Heart left ventricle (tissue), 16 donors: ENCODE results near the gene GHITM. TPM values are rescaled to one million over a fixed set of nuclear protein-coding genes. Genes with fewer than 3 reads are reported as not detected.

ENCODE experiments used
- ATAC-seq, 4 donors: fragments of 200-7000 bp; cut with Tn5 transposase; one replicate each; pipeline ENCODE4 v1.9.1; 2020 to 2022; ENCODE audit warnings: moderate library complexity in 4 of 4, mild to moderate bottlenecking in 3 of 4, moderate number of reproducible peaks in 1 of 4
- DNase-seq, 5 donors: peaks; one replicate each; pipeline ENCODE4 v3.0.0-alpha.2; 2020
- H3K27ac ChIP-seq, 12 donors: fragments of 200-600 bp; sonication (generic) in 4 of 12; one replicate each; pipeline versions ENCODE4 v1.5.0 to v1.8.0; 2016 to 2022; ENCODE audit warnings: mild to moderate bottlenecking in 2 of 12
- H3K27me3 ChIP-seq, 9 donors: fragments of 200-600 bp; sonication (generic) in 2 of 9; one replicate each; pipeline versions ENCODE4 v1.5.1 to v1.8.0; 2016 to 2022; ENCODE audit warnings: mild to moderate bottlenecking in 3 of 9
- H3K36me3 ChIP-seq, 9 donors: fragments of 200-600 bp; sonication (generic) in 2 of 9; one replicate each; pipeline versions ENCODE4 v1.5.0 to v1.8.0; 2018 to 2022; ENCODE audit warnings: mild to moderate bottlenecking in 2 of 9
- H3K4me1 ChIP-seq, 12 donors: fragments of 200-600 bp; sonication (generic) in 4 of 12; one replicate each; pipeline versions ENCODE4 v1.5.0 to v1.8.0; 2016 to 2022; ENCODE audit warnings: mild to moderate bottlenecking in 3 of 12
- H3K4me3 ChIP-seq, 12 donors: fragments of 200-600 bp; sonication (generic) in 4 of 12; one replicate each; pipeline versions ENCODE4 v1.5.0 to v1.8.0; 2017 to 2022; ENCODE audit warnings: mild to moderate bottlenecking in 9 of 12, moderate library complexity in 4 of 12
- H3K9me3 ChIP-seq, 12 donors: fragments of 200-600 bp; sonication (generic) in 4 of 12; one replicate each; pipeline versions ENCODE4 v1.5.0 to v1.8.0; 2016 to 2022; ENCODE audit warnings: mild to moderate bottlenecking in 1 of 12
- POLR2A ChIP-seq, 2 donors: fragments of 450-650 bp; IDR thresholded peaks; one replicate each; pipeline ENCODE4 v1.6.1; 2017; ENCODE audit warnings: antibody characterized with exemption in 2 of 2, mild to moderate bottlenecking in 2 of 2, moderate library complexity in 2 of 2
- WGBS, 4 donors: extraction: QIAGEN DNeasy Blood & Tissue Kit in 2 of 4; methylation state at CpG; one replicate each; pipeline versions ENCODE4 v1.1.5 to v1.1.7; 2013 to 2018; 5-methylcytosine and 5-hydroxymethylcytosine counted together
- intact Hi-C, 10 donors: fragments of 100-400 bp; cut with DNase I; formaldehyde crosslinking; loops; one replicate each; pipeline versions ENCODE4 v1.11.1 to v1.14.2; 2022
- polyA plus RNA-seq, 2 donors: library from polyadenylated mRNA; stranded (reverse); fragments of 200-250 nt; gene quantifications; one replicate each; pipeline ENCODE4 v1.2.3, GENCODE V29; 2013
- total RNA-seq, 9 donors: library from RNA; depleted of rRNA in 2 of 9; stranded (reverse); fragments of >200 nt in 2 of 9; fragmentation: NEBNext Ultra II Directional in 3 of 9; extraction: Animal tissue kit (Norgen Biotek cat#: 25700) in 3 of 9; gene quantifications; one replicate each; pipeline versions ENCODE4 v1.1.0 to v1.2.4, GENCODE V29; 2016 to 2023
- TF ChIP-seq, protein P1 (sequence below), 12 donors: fragments of 200-600 bp; sonication (generic) in 4 of 12; IDR thresholded peaks; one replicate each; pipeline versions ENCODE4 v1.5.0 to v1.8.0; 2018 to 2022; ENCODE audit warnings: antibody characterized with exemption in 12 of 12, mild to moderate bottlenecking in 5 of 12
- donor health status: ischemic (EF 13 %, LVEDD 7.1; RV severe dilation, severe dysfunction).
- donor health status: healthy with polysubstance abuse.
- donor health status: DM: no; HTN: yes; CAD: no.
- donor health status: DM: no; HTN: no; CAD: no.
- donor health status: ischemic (EF 25% LVEDD 6.9; RV normal size, moderate dysfunction).
- donor health status: ischemic (EF 25% LVEDD 5.7; RV mildly dilated, moderate dysfunction).
- donor health status: healthy.
- donor health status: DM: yes; HTN: yes; CAD: no.
- donor health status: ischemic (EF 35%, LVEDD 5.7; RV mildly dilated, moderate dysfunction).
- donor health status: nonischemic (EF 11% LVEDD 7.7; RV severe dilation, severe dysfunction).
- donor health status: DM: yes; HTN: yes; CAD: no.
- donor health status: PGD.
- donor health status: ischemic (EF 29% LVEDD 5.4; RV normal size, mild dysfunction).
- donor health status: nonischemic (EF 23%, LVEDD 6.1; RV moderate dilation, normal function).

The GHITM gene
- total and polyA plus RNA-seq, 11 donors = 274 to 603 (median 393) TPM

DNA sequence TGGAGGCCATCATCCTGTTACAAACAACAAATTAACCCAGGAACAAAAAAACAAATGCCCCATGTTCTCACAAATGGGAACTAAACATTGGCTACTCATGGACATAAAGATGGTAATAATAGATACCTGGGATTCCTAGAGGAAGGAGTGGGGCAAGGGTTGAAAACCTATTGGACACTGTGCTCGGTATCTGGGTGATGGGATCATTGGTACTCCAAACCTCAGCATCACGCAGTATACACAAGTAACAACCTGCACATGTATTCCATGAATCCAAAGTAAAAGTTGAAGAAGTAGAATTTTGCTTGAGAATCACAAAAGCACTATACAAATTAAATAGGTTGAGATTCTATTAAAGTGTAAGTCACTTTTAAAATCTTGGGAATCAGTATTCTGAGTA lies 16.7 kb downstream of the GHITM start:
- peaks cover 0 to 50% (median 45%) of the 10 kb centered on the region in 9 donors for H3K36me3 ChIP-seq
- peaks cover 0 to under 1% (median 0%) of the 10 kb centered on the region in 9 donors for H3K27me3 ChIP-seq
- 90 to 95% (median 92%) methylated on average over 2 of the region's 2 CpGs for WGBS, 4 donors
- TF ChIP-seq, protein P1, sequence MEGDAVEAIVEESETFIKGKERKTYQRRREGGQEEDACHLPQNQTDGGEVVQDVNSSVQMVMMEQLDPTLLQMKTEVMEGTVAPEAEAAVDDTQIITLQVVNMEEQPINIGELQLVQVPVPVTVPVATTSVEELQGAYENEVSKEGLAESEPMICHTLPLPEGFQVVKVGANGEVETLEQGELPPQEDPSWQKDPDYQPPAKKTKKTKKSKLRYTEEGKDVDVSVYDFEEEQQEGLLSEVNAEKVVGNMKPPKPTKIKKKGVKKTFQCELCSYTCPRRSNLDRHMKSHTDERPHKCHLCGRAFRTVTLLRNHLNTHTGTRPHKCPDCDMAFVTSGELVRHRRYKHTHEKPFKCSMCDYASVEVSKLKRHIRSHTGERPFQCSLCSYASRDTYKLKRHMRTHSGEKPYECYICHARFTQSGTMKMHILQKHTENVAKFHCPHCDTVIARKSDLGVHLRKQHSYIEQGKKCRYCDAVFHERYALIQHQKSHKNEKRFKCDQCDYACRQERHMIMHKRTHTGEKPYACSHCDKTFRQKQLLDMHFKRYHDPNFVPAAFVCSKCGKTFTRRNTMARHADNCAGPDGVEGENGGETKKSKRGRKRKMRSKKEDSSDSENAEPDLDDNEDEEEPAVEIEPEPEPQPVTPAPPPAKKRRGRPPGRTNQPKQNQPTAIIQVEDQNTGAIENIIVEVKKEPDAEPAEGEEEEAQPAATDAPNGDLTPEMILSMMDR (IDR thresholded peaks at IDR 0.05) = no peak
- TF ChIP-seq POLR2A (IDR thresholded peaks at IDR 0.05) = no peak
- intact Hi-C loops = no loop called here
- H3K9me3 ChIP-seq = no peaks in the 10 kb centered on the region
- ATAC-seq (peak in 1 of 4 donors; percentile 41), DNase-seq (no peak)
- H3K4me1 ChIP-seq = no peaks in the 10 kb centered on the region
- H3K27ac ChIP-seq = no peak overlapping the region
- H3K4me3 ChIP-seq = no peak overlapping the region

DNA sequence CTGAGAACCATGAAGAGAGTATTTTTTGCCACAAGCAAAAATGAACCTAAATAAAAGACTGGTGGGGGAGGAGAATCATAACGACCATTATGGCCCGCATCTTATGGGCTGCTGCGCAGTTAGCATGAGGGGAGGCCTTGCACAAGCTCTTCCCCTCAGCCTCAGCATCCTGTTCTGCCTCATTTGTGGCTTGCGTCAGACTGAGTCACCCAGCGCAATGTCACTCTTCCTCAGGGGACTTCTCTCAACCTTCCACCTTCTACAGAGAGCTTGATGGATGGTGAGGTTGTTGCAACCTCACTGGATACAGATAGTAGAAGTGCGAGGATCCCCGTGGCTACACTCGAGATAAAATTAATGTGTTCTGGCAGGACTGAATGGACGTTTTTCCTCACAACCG lies 17.5 kb downstream of the GHITM start:
- TF ChIP-seq, protein P1 (IDR thresholded peaks at IDR 0.05) = no peak
- TF ChIP-seq POLR2A (IDR thresholded peaks at IDR 0.05) = no peak
- Histone ChIP-seq H3K27me3 (peaks cover 0 to 9% (median 0%) of the 10 kb centered on the region in 9 donors), H3K9me3 (no peaks in the 10 kb centered on the region), H3K36me3 (peaks cover 0 to 43% (median 38%) of the 10 kb centered on the region in 9 donors), H3K4me1 (no peaks in the 10 kb centered on the region), H3K27ac (peak overlapping the region in 1 of 12 donors; percentile 21), H3K4me3 (no peak overlapping the region)
- DNase-seq = peak in 1 of 5 donors; percentile 33
- ATAC-seq = peak; percentile 49 to 71 (median 59)
- intact Hi-C loops = no loop called here
- 57 to 59% (median 58%) methylated on average over 10 of the region's 10 CpGs for WGBS, 4 donors

DNA sequence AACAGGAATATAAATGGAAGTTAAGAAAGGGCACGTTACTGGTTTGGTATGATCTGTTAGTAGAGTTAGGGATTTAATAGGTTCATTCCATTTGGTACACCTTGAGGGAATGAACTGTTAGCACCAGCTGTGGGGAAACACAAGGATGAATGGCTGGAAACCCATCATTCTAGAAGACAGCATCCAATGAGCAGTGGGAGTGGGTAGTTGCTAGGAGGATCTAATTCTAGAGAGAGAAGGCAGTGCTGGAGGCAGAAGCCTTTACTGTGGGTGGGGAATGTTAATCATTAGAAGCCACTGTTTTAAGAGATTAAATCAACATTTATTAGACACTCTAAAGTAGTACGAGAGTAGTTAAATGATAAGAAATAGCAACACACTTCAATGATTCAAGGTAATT lies 18.8 kb downstream of the GHITM start:
- H3K27me3 ChIP-seq = peaks cover 0 to 19% (median 0%) of the 10 kb centered on the region in 9 donors
- intact Hi-C loops = no loop called here
- no peaks in the 10 kb centered on the region for H3K4me1 ChIP-seq
- WGBS, 4 donors = 78 to 88% (median 84%) methylated on average over 2 of the region's 2 CpGs
- peaks cover 0 to 30% (median 25%) of the 10 kb centered on the region in 9 donors for H3K36me3 ChIP-seq
- ATAC-seq = no peak
- no peak for TF ChIP-seq POLR2A (IDR thresholded peaks at IDR 0.05)
- TF ChIP-seq, protein P1 (IDR thresholded peaks at IDR 0.05) = no peak
- H3K4me3 ChIP-seq = no peak overlapping the region
- DNase-seq = no peak
- no peak overlapping the region for H3K27ac ChIP-seq
- no peaks in the 10 kb centered on the region for H3K9me3 ChIP-seq

DNA sequence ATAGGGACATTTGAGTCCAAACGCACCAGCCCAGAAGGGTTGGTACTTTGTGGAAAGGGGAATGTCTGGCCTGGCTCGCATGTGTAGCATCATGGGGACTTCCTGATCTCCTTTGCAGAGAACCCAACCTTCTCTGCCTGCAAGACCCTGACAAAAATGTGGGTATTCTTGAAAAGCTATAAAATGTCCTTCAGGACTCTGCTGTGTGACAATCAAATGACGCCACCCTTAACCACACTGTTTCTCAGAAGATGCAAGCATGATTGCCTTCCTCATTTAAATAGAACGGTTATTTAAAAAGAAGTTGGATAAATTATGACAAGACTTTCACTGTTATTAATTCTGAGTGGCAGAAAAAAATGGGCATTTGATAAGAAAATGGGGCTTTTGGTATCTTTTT lies 19.2 kb downstream of the GHITM start:
- no peak for ATAC-seq

More for the DNA sequence above, 19.2 kb downstream of the GHITM start:
- H3K4me1 ChIP-seq = no peaks in the 10 kb centered on the region
- no peak for TF ChIP-seq POLR2A (IDR thresholded peaks at IDR 0.05)
- TF ChIP-seq, protein P1 (IDR thresholded peaks at IDR 0.05) = no peak
- H3K27ac ChIP-seq = no peak overlapping the region
- no peak for DNase-seq
- peaks cover 0 to 23% (median 0%) of the 10 kb centered on the region in 9 donors for H3K27me3 ChIP-seq
- intact Hi-C loops = no loop called here
- H3K4me3 ChIP-seq = no peak overlapping the region
- no peaks in the 10 kb centered on the region for H3K9me3 ChIP-seq
- H3K36me3 ChIP-seq = peaks cover 0 to 25% (median 20%) of the 10 kb centered on the region in 9 donors
- 80 to 86% (median 84%) methylated on average over 4 of the region's 4 CpGs for WGBS, 4 donors
